Adrenal gland (tissue), 12 donors: Measurements from ENCODE around the gene ANKRD1. TPM values are rescaled to one million over a fixed set of nuclear protein-coding genes. Genes with fewer than 3 reads are reported as not detected.

Experiments
- DNase-seq, 7 donors: peaks; one replicate each; pipeline ENCODE4 v3.0.0-alpha.2; 2019 to 2020
- H3K27ac ChIP-seq, 5 donors: fragments of 200-600 bp; sonication (generic) in 4 of 5; 1 replicate in 3 of 5; 2 replicates in 2 of 5; pipeline versions ENCODE4 v1.5.1 to v1.8.0; 2016 to 2020; ENCODE audit warnings: mild to moderate bottlenecking in 1 of 5
- H3K27me3 ChIP-seq: fragments of 200-600 bp; 2 replicates; pipeline ENCODE4 v1.8.0; 2021
- H3K36me3 ChIP-seq, 2 donors: fragments of 200-600 bp; replicated peaks in 1 of 2; 1 replicate in 1 of 2; 2 replicates in 1 of 2; pipeline versions ENCODE4 v1.5.1 to v1.8.0; 2018 to 2022
- H3K4me1 ChIP-seq, 2 donors: fragments of 200-600 bp; replicated peaks in 1 of 2; 1 replicate in 1 of 2; 2 replicates in 1 of 2; pipeline versions ENCODE4 v1.5.1 to v1.8.0; 2018 to 2021
- H3K4me3 ChIP-seq, 4 donors: fragments of 200-600 bp; sonication (generic) in 3 of 4; one replicate each; pipeline ENCODE4 v1.5.1; 2016 to 2018
- H3K9me3 ChIP-seq, 3 donors: fragments of 200-600 bp; sonication (generic) in 1 of 3; replicated peaks in 1 of 3; 1 replicate in 2 of 3; 2 replicates in 1 of 3; pipeline versions ENCODE4 v1.5.1 to v1.8.0; 2016 to 2021
- CTCF ChIP-seq, 6 experiments: fragments of 450-650 bp in 4 of 6; fragments of 200-600 bp in 2 of 6; sonication (generic) in 1 of 6; IDR thresholded peaks; 1 replicate in 5 of 6; 2 replicates in 1 of 6; pipeline versions ENCODE4 v1.5.1 to v1.8.0; 2016 to 2021; ENCODE audit warnings: antibody characterized with exemption in 6 of 6, mild to moderate bottlenecking in 2 of 6, moderate library complexity in 1 of 6
- POLR2A ChIP-seq, 2 donors: fragments of 450-650 bp; IDR thresholded peaks; one replicate each; pipeline ENCODE4 v1.6.1; 2017; ENCODE audit warnings: antibody characterized with exemption in 2 of 2, mild to moderate bottlenecking in 2 of 2, moderate library complexity in 1 of 2
- WGBS, 4 donors: extraction: QIAGEN DNeasy Blood & Tissue Kit in 2 of 4; methylation state at CpG; one replicate each; pipeline versions ENCODE4 v1.1.5 to v1.1.7; 2013 to 2017; 5-methylcytosine and 5-hydroxymethylcytosine counted together
- intact Hi-C, 2 donors: fragments of 100-400 bp; cut with DNase I; formaldehyde crosslinking; loops; one replicate each; pipeline versions ENCODE4 v1.14.1 to v1.15.0; 2022 to 2023
- polyA plus RNA-seq, 3 donors: library from polyadenylated mRNA; stranded (reverse); fragments of 200-250 nt in 2 of 3; fragments of 350-450 nt in 1 of 3; fragmentation: Illumina TruSeq in 1 of 3; extraction: RNeasy Lipid Tissue Mini Kit (QIAGEN cat#74804) in 1 of 3; gene quantifications; one replicate each; pipeline ENCODE4 v1.2.3, GENCODE V29; 2013 to 2014
- total RNA-seq, 9 donors: library from RNA; depleted of rRNA in 4 of 9; stranded (reverse); fragments of >200 nt in 4 of 9; fragments of 120-200 nt in 1 of 9; fragmentation: NEBNext Ultra II Directional in 1 of 9; extraction: Animal tissue kit (Norgen Biotek cat#: 25700) in 1 of 9; gene quantifications; one replicate each; pipeline versions ENCODE4 v1.1.0 to v1.2.4, GENCODE V29; 2013 to 2023
- donor health status: healthy with polysubstance abuse.
- donor health status: Bipolar disorder and iron deficiency.
- donor health status: DM: yes; HTN: yes; CAD: no.
- donor health status: DM: no; HTN: no; CAD: no.
- donor health status: DM: no; HTN: no; CAD: no.
- donor health status: DM: yes; HTN: yes; CAD: no.

Gene ANKRD1
- total and polyA plus RNA-seq, 12 donors = 0.15 to 2.3 (median 0.28) TPM; not detected in 3

- no peaks in the 10 kb centered on the region for H3K27me3 ChIP-seq
- H3K27ac ChIP-seq = no peak overlapping the region
- H3K4me3 ChIP-seq = no peak overlapping the region
- TF ChIP-seq CTCF (IDR thresholded peaks at IDR 0.05) = no peak
- TF ChIP-seq POLR2A (IDR thresholded peaks at IDR 0.05) = no peak
- no peaks in the 10 kb centered on the region for H3K4me1 ChIP-seq
- DNase-seq = no peak
- no peaks in the 10 kb centered on the region for H3K9me3 ChIP-seq
- intact Hi-C loops = no loop called here
- H3K36me3 ChIP-seq = peaks cover 0 to 49% of the 10 kb centered on the region in 2 donors
- WGBS, 4 donors = 91 to 99% (median 96%) methylated on average over 6 of the region's 6 CpGs
These were observed 32.5 kb downstream of the ANKRD1 start for GRCh38 chr10:90888387-90888786.

GRCh38 chr10:90887555-90887954 is 33.3 kb downstream of the ANKRD1 start:
- 76 to 86% (median 83%) methylated on average over 6 of the region's 6 CpGs for WGBS, 4 donors
- peaks cover 0 to 40% of the 10 kb centered on the region in 2 donors for H3K36me3 ChIP-seq
- TF ChIP-seq CTCF (IDR thresholded peaks at IDR 0.05) (no peak), POLR2A (IDR thresholded peaks at IDR 0.05) (no peak)

GRCh38 chr10:90885176-90885575 is 35.7 kb downstream of the ANKRD1 start:
- no peaks in the 10 kb centered on the region for H3K4me1 ChIP-seq
- no peak for TF ChIP-seq CTCF (IDR thresholded peaks at IDR 0.05)
- TF ChIP-seq POLR2A (IDR thresholded peaks at IDR 0.05) = no peak
- no peak for DNase-seq
- H3K9me3 ChIP-seq = no peaks in the 10 kb centered on the region
- H3K27ac ChIP-seq = no peak overlapping the region
- H3K4me3 ChIP-seq = no peak overlapping the region
- H3K36me3 ChIP-seq = peaks cover 0 to 31% of the 10 kb centered on the region in 2 donors
- intact Hi-C loops = no loop called here
- 93 to 100% (median 98%) methylated on average over 1 of the region's 1 CpG for WGBS, 4 donors
- no peaks in the 10 kb centered on the region for H3K27me3 ChIP-seq

More at GRCh38 chr10:90887555-90887954, 33.3 kb downstream of the ANKRD1 start:
- no peaks in the 10 kb centered on the region for H3K4me1 ChIP-seq
- DNase-seq = no peak
- no peaks in the 10 kb centered on the region for H3K9me3 ChIP-seq
- intact Hi-C loops = no loop called here
- no peaks in the 10 kb centered on the region for H3K27me3 ChIP-seq
- H3K4me3 ChIP-seq = no peak overlapping the region
- H3K27ac ChIP-seq = no peak overlapping the region

GRCh38 chr10:90884431-90884830 is 36.5 kb downstream of the ANKRD1 start:
- DNase-seq = no peak
- intact Hi-C loops = no loop called here
- H3K9me3 ChIP-seq = no peaks in the 10 kb centered on the region
- H3K4me1 ChIP-seq = no peaks in the 10 kb centered on the region
- TF ChIP-seq POLR2A (IDR thresholded peaks at IDR 0.05) (no peak), CTCF (IDR thresholded peaks at IDR 0.05) (no peak)
- H3K27me3 ChIP-seq = no peaks in the 10 kb centered on the region
- no peak overlapping the region for H3K4me3 ChIP-seq
- peaks cover 0 to 31% of the 10 kb centered on the region in 2 donors for H3K36me3 ChIP-seq
- 76 to 93% (median 85%) methylated on average over 3 of the region's 3 CpGs for WGBS, 4 donors
- H3K27ac ChIP-seq = no peak overlapping the region
